HG02623 (cell line): Measurements from ENCODE around the gene MALRD1.

ENCODE experiments used
- ATAC-seq: cut with Tn5 transposase; IDR thresholded peaks from one replicate; pipeline ENCODE4 v1.9.1; 2021; ENCODE audit warnings: moderate library complexity; ENCODE audit not compliant: unreplicated experiment

MALRD1 gene

GRCh38 chr10:19347621-19348020 is 299.0 kb downstream of the MALRD1 start:
- ATAC-seq: no peak

- ATAC-seq: no peak
These were observed 318.6 kb downstream of the MALRD1 start for GRCh38 chr10:19367176-19367575.

DNA sequence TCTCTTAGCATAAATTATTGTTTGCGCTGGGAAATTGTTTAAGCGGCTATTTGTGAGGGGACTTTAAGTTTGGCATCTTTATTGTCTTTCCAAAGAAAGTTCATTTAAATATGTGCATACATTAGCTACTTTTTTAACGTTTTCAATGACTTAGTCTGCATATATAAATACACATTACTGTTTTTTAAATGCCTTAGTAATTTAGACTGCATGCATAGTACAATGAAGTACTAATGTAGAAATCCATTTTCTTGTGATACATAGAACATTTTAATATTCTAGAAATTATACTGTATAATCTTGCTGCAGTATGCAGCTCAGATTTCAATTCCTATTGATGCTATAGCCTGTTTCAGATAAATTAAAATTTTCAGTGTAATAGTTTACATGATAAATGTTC is 325.4 kb downstream of the MALRD1 start:
- ATAC-seq: no peak

DNA sequence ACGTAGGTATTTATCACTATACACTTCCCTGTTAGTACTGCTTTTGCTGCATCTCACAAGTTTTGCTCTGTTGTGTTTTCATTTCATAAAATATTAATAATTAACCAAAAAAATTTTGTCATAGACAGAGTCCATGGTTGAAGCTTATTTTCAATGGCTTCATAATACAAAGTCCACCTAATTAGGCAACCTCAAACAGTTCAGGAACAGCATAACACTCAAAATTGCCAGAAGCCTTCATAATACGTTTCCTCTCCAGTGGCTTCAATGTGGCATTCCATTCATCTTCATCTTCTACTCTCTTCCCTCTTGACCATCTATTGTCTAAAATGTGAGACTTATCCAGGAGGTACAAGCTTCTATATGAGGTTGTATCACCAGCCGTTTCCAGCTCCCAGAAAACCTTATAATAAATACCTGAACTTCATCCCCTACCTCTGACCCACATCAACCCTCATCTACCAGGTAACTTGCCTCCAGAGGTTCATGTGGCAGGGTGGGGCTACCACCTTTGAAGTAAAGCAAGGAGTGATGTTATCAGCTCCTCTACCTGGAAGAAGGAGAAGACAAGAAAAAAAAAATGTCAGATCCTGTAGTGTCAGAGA is 337.3 kb downstream of the MALRD1 start:
- no peak for ATAC-seq

DNA sequence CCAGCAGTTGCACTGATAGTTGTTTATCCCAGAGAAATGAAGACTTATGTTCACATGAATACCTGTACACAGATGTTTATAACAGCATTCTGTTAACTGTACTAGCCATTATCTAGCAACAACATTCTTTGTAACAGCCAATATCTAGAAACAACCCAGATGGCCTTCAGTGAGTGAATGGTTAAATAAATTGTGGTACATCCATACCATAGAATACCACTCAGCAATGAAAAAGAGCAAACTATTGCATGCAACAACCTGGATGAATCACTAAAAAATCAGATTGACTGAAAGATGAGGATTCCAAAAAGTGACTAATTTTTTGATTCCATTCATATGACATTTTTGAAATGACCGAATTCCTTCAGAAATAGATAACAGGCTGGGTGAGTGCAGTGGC is 360.3 kb downstream of the MALRD1 start:
- no peak for ATAC-seq

- ATAC-seq: no peak
These were observed 362.5 kb downstream of the MALRD1 start for GRCh38 chr10:19411119-19411518.

DNA sequence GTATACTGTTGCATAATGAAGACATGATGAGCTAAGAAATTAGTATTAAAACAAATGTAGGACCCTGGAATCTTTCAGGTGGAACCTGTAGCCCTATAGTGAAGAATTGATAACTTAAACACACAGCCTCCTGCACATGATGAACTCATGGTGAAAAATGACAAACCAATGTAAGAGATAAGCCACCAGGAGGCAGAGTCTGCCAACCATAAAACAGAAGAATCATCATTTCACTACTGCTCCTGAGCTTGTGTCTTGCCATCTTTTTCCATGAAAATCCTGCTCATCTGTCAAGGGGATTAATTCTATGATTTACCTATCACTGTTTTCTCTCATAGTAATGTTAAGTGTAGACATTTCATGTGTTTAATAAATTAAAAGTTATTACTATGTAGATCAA is 363.9 kb downstream of the MALRD1 start:
- ATAC-seq: no peak

GRCh38 chr10:19416164-19416563 is 367.6 kb downstream of the MALRD1 start:
- ATAC-seq: no peak

DNA sequence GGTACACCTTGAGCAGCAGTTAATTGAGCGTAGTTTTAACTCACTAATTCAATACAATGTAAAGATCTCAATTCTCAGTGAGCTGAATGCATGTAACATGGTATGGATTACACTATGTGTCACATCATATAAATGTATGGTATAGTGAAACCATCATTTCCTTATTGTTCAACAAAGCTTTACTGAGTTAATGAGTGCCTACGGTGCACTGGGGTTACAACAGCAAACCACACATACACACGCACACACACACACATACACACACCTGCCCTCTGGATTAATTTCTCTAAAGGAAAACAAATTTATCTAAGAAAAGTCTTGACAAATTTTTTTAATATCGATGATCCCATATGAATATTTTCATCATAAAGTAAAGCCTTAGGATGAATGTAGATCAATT is 369.1 kb downstream of the MALRD1 start:
- no peak for ATAC-seq

DNA sequence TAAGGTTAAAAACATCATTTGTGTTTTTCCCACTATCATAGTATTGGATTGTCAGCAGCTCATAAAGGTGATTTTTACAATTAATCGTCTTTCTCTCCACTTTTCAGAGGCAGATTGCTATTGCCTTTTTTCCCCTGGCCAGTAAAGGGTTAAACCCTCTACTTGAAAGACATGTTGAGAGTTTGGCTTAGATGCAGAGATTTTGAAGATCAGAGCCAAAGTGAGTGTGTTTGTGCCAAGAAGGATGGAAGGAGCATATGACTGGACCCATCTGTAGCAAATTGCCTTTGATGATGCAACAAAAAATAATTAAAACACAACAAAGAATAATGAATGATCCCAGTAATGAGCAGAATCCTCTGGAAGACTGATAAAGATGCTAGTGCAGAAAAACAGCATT is 373.1 kb downstream of the MALRD1 start:
- ATAC-seq: no peak

DNA sequence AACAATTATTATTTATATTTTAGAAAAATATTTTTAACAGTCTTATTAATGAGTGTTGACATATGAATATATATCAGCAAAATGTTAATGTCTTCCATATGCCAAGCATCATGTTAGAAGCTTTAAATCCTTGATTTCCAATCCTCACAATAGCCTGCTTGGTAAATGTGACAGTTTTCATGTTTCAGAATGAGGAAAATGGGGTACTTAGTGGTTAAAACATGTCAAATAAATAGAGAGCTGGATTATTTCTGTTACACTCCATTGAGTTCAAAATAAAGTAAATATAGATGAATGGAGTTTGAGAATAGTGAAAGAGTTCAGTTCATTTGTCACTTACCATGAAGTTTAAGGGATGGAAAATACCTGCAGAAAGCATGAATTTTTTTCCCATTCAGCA is 377.4 kb downstream of the MALRD1 start:
- ATAC-seq: no peak

DNA sequence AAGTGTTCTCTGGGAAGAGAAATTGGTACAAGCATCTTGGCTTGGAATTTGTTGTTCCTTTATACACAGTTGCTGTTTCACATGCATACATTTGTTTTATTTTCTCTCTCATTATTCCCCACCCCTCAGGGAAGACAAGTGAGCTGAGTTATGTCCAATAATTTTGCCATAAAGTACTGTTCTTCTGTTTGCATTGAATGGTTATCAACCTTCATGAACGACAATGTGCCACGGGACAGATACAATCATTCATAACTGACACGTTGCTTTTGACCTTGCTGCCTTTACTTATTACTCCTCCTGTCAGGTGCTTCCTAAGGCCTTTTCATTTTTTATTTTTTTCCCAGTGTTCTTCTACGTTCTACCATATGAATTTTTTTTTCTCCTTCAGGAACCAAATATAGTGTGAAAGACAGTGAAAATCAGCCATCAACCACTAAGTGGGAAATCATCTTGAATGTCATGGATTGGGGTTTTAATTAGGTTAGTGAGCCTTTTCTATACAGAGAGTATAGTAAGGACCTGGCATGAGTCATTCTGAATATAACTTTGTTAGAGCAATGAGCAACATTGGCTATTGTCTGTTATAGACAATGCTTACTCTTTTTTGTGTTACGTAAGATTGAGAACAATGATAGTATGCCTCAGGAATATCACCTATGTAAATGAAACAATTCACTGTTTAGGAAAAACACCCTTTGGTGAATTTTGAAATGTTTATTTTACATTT is 383.2 kb downstream of the MALRD1 start:
- ATAC-seq: no peak

- no peak for ATAC-seq
These were observed 401.3 kb downstream of the MALRD1 start for GRCh38 chr10:19449860-19450259.

- ATAC-seq: no peak
These were observed 402.8 kb downstream of the MALRD1 start for GRCh38 chr10:19451356-19451755.

DNA sequence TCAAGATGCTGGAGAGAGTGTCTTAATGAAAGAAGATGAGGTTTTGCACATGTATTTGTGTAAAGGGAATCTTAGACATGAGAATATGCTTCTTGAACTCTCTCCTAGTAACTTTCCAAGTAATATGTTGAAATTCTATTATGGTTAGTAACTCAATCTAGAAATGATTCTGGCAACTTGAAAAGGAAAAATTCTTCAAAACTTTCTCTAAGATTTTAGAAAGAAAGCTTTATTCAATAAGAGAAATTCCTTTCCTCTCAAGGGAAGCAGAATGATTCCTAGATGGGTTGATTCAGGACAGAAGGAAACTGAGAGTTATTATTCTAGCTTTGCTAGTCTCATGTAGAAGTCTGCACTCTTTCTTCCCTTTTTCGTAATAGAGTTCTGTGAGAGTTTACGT is 403.3 kb downstream of the MALRD1 start:
- ATAC-seq: no peak

DNA sequence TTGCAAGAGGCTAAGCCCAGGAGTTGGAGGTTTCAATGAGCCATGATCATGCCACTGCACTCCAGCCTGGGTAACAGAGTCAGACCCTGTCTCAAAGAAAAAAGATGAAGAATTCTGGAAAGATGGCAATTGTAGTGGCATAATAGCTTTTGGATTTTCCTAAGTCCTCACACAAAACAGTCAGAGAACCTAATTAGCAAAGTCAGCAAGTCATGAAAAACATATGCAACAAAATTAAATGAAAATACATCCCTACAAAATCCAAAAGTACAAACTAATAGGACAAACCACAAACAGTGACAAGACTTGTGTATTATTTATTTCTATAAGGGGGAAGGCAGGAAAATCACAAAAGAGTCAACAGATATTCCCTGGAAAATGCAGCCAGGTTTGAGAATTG is 405.4 kb downstream of the MALRD1 start:
- no peak for ATAC-seq

DNA sequence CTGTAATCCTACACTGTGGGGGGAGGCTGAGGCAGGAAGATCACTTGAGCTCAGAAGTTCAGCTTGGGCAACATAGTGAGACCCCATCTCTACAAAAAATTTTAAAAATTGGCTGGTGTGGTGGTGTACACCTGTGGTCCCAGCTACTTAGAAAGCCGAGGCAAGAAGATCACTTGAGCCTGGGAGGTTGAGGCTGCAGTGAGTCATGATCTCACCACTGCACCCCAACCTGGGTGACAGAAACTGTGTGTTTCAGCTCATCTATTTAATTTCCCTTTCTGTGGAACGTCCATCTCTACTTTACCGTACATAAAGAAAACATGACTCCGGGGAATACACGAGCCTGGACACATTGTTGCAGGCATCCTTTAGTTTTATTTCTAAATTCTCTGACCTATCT is 413.0 kb downstream of the MALRD1 start:
- ATAC-seq: no peak

- ATAC-seq: no peak
These were observed 418.1 kb downstream of the MALRD1 start for GRCh38 chr10:19466709-19467108.

GRCh38 chr10:19468413-19468812 is 419.8 kb downstream of the MALRD1 start:
- ATAC-seq: no peak

GRCh38 chr10:19469521-19469920 is 420.9 kb downstream of the MALRD1 start:
- no peak for ATAC-seq

- no peak for ATAC-seq
These were observed 431.3 kb downstream of the MALRD1 start for GRCh38 chr10:19479854-19480253.

DNA sequence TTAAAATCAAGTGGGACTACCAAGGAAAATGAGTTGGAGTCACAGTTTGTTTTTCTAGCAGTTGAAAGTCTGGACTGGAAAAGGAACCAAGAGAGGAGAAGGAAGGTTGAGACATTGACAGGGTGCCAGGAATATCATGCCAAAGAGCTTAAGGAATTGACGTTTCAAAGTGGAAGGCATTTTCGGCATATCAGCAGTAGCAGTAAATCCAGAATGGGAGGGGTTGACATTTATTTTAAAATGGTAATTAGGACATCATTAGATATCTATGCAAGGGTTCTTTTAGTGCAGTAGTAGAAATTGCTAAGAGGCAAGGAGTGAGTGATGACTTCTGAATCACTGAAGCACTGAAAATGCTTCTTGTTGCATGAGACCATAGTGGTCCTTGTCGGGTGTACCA is 431.8 kb downstream of the MALRD1 start:
- no peak for ATAC-seq

- no peak for ATAC-seq
These were observed 434.8 kb downstream of the MALRD1 start for GRCh38 chr10:19483421-19483820.
